Cerebellar nuclear complex (tissue), 1 donor: ENCODE data around the gene AGBL4.
"Not testable (repeated sequence)": the region's sequence is repeated elsewhere in the genome, so short reads cannot be mapped to it uniquely, and the experiment has no call there.

Experiments
- DNase-seq, 2 experiments: peaks; one replicate each; lab custom pipeline; 2025; lab: John Stamatoyannopoulos, UW

The AGBL4 gene

DNA sequence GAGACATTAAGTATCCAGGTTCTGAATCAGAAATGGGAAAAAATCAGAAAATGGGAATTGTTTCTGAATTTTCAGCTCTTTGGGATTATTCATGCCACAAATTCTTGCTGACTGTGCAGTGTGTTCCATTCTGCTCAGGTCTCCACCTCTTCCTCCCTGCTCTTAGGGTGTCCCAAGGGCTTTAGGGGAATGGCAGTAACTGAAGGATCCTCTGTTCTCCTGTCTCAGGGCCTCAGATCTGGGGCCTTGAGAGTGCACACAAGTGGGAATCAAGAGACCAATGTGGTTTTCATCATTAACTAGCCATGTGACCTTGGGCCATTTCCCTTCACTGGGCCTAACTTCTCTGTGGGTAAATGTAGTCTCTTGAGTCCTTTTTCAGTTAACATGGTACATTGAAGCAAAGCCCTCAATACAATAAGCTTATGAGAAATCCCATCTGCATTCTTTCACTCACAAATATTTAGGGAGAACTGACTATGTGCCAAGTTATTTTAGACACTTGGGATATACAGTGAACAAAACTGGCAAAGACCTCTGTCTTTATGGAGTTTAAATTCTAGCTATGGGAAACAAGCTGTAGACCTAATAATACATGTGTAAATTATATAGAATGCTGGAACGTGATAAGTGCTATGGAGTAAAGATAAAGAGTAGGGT lies 1476.1 kb downstream of the AGBL4 start:
- no peak for DNase-seq

DNA sequence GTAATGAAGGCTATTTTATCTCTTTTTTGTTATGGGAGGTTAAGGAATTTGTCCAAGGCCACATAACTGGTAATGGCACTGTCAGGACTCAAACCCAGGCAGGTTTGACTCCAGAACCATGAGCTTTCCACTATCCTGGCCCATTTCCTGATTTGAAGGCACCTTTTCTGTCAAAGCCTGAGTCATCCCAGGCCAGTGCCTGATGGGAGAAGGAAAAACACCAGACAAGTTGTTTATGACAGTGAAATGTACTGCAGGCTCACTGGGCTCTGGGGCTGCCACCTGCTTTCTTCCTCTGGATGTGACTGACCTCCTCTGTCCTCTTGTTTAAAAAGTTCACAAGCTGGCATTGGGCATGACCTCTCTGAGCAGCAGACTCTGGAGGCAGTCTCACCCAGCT lies 1479.9 kb downstream of the AGBL4 start:
- no peak for DNase-seq

DNA sequence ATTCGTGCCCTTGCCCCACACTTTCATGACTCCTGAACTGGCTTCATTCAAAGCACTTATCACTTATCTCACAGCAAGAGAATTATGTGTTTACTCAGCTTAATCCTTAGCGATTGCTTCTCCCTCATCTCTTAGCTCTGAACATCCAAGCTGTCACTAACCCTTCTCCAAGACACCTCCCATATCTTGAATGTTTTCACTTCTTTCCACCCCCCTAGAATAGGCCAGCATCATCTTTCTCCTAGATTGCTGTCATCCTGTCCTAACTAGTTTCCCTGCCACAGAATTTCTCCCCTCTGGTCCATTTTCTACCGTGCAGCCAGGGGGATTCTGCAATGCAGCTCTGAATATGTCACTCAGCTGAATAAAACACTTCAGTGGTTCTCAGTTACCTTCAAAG lies 1483.2 kb downstream of the AGBL4 start:
- no peak for DNase-seq

DNA sequence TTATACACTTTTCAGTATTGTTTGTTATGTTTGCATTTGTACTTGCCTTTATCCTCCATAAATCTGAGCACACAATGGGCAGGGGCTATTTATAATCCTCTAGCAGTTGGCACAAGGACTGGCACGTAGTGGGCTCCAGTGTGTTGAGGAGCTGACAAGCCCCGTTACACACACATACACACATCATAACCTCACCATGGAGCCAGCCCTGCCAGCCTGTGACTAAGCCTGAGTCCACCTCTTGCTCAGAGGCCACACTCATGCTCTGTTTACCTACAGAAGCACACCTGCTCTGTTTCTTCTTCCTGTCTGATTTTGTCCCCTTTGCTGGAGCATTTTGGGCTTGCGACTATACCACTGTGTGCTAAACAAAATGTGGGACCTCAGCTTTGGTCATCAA lies 1487.3 kb downstream of the AGBL4 start:
- no peak for DNase-seq

DNA sequence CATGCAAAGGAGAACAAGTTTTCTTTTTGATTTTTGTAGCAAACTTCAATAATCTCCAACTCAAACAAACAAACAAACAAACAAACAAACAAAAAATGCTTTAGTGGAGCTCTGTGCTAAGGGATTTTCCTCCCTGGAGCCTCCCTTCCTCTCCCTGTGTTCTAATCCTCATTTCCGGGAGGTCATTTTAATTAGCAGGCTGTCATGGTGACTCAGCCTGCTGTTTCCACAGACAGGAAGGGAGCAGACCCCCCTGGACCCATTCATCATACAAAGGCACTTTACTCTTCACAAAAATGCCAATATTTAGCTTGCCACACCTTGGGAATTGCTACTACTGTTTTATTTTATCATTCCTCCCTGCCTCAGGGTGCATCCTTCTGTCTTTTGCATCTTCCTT lies 1490.8 kb downstream of the AGBL4 start:
- DNase-seq, result no peak

DNA sequence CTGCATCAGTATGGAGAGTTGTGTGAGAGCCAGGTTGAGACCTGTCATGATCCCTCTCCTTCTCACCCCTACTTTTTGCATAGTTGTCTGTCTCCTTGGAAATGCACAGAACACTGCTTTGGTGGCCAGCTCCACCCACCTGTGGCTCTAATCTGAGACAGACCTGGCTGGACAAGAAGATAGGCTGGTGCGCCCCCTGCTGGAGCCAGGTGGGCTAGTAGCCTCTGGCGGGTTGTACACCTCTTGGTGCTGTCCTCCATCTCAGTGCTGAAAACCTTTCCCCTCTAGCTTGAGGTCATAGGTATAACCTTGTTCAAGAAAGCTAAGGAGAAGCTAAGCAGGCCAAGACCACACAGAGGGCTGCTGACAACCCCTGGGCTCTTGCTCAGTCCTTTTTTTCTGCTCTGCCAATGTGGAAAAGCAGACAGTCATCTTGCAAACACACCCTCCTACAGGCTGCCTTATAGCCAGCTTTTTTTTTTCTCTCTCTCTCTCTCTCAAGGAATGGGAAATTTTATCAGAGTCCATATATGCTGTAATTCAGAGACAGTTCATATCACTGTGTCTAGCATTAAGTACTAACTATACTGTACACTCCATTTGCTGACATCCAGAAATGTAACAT lies 1492.9 kb downstream of the AGBL4 start:
- no peak for DNase-seq

DNA sequence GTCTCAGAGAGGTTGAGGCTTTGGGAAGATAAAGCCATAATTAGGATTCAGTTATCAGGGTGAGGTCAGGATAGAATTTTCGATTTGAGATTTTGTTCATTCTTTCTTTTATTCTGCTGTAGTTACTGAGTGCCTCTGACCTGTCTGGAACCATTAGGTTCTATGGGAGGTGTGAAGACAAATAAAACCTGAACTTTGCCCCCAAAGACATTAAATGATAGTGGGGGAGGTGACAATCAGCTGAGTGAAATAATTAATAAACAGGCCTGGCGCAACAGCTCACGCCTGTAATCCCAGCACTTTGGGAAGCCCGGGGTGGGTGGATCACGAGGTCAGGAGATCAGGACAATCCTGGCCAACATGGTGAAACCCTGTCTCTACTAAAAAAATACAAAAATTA lies 1496.7 kb downstream of the AGBL4 start:
- no peak for DNase-seq

DNA sequence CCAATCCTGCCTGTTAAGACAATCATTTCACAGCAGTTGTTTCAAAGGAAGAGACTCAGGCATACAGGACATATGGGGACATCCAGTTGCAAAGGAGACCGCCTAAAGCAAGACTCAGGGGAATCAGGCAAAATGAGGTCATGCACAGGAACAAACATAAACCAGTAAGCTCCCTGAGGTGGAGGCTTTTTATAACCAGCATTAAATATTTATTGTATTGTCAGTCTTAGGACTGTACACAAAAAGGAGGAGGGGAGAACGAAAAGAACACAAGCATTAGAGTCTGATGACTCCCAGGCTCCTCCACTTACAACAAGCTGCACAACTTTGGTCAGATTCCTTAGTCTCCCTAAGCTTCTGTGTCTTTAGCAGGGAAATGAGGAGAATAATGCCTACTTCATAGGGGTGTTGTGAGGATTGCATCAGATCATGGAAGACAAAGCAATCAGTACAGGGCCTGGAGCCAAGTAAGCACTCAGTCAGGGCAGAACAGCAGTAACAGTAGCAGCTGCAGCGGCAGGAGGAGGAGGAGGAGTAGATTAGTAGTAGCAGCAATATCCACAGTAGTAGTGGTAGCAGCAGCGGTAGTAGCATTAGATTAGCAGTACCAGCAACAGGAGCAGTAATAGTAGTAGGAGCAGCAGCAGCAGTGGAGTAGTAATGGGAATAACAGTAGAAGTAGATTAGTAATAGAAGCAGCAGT lies 1497.6 kb downstream of the AGBL4 start:
- DNase-seq, result no peak

DNA sequence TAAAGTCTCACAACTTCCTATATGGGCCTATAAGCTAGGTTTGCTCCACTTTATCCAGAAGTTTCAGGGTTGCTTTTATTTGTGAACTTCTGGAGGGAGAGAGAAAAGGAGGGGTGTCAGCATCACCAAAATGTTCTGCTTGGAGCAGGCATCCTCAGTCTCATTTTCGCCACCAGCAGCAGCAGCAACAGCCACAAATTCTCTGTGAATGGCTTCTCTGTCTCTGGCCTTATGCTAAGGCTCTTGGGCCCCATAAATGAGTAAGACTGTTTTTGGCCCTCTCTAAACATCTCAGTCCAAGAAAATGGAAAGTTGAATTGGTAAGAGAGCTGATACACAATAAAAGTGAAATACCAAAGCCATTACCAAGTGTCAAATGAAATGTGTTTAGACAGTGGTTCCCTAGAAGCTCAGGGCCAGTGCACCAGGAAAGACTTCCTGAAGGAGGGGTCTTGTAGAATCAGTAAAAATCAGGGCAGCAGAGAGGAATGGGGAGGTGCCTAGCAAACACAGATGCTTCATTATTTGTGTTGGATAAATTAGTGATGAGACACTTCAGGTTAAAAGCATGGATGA lies 1498.8 kb downstream of the AGBL4 start:
- DNase-seq, result no peak

DNA sequence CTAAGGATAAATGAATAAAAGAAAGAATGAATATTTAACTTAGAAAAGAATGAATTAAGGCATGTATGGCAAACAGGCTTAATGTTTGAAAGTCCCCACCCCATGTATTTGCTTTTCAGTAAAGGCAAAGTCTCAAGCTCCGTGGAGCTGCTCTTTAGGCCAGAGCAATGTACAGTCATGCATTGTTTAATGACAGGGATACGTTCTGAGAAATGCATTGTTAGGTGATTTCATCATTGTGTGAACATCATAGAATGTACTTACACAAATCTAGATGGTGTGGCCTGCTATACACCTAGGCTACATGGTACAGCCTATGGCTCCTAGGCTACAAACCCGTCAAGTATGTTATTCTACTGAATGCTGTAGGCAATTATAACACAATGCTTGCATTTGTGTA lies 1500.2 kb downstream of the AGBL4 start:
- DNase-seq, result no peak

DNA sequence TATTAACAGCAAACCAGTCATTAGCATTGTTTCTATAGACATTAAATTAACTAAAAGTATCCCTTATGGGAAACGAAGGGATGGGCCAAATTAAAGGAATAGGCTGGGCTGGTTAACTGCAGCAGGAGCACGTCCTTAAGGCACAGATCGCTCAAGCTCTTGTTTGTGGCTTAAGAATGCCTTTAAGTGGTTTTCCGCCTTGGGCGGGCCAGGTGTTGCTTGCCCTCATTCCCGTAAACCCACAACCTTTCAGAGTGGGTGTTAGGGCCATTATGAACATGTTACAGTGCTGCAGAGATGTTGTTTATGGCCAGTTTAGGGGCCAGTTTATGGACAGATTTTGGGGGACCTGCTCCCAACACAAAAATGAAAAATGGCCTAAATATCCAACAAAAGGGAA lies 1503.9 kb downstream of the AGBL4 start:
- not testable (repeated sequence) for DNase-seq

DNA sequence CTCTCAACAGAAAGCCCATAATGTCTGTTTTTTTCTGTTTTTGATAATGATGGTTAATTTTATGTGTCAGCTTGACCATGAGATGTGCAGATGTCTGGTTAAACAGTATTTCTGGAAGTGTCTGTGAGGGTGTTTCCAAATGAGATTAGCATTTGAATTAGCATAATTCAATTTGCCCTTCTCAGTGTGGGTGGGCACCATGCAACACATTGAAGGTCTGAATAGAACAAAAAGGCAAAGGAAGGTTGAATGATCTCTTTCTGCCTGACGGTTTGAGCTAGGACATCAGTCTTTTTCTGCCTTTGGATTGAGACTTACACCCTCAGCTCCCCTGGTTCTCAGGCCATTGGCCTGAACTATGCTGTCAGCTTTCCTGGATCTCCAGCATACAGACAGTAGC lies 1516.9 kb downstream of the AGBL4 start:
- no peak for DNase-seq

DNA sequence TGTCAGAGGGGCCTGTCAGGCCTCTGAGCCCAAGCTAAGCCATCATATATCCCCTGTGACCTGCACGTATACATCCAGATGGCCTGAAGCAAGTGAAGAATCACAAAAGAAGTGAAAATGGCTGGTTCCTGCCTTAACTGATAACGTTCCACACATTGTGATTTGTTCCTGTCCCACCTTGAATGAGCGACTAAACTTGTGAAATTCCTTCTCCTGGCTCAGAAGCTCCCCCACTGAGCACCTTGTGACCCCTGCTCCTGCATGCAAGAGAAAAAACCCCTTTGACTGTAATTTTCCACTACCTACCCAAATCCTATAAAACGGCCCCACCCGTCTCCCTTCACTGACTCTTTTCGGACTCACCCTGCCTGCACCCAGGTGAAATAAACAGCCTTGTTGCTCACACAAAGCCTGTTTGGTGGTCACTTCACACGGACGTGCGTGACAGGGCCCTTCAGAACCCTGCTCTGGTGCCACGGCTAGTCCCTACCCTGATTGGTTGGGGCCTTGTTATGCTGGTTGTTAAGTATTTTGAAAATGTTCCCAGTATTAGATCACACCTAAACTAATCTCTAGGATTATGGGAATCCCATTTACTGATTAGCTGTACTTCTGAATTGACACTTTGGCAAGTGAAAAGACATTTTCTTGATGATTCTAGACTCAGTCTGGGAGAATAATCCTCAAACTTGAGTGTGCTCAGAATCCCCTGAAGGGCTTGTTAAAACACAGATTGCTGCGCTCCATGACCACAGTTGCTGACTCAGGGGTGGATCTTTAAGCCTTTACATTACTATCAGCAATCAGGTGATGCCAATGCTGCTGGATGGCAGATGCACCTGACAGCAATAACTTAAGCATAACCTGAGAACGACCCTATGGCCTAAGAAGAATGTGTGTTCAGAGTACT lies 1523.0 kb downstream of the AGBL4 start:
- no peak for DNase-seq

DNA sequence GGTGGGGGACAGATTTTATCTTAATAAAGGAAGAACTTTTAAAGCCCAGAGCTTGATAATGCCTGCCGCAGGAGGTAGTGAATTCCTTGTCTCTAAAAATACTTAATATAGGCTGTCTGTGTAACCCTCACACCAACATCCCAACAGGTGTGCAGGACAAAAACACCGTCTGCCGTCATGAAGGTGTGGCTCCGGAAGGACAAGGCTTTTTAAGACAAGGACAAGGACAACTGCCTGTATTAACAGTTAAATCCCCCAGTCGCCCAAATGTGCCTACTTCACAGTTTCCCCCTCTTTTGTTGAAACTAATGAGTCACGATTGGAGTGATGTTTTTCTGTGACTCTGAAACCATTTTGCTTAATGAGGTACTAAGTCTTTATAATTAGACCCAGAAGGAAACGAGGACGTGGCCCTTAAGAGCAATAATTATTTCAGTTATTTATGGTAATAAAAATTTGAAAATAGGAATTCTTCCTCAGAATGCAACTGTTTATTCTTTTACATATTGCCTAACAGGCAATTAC lies 1524.5 kb downstream of the AGBL4 start:
- DNase-seq, result no peak

DNA sequence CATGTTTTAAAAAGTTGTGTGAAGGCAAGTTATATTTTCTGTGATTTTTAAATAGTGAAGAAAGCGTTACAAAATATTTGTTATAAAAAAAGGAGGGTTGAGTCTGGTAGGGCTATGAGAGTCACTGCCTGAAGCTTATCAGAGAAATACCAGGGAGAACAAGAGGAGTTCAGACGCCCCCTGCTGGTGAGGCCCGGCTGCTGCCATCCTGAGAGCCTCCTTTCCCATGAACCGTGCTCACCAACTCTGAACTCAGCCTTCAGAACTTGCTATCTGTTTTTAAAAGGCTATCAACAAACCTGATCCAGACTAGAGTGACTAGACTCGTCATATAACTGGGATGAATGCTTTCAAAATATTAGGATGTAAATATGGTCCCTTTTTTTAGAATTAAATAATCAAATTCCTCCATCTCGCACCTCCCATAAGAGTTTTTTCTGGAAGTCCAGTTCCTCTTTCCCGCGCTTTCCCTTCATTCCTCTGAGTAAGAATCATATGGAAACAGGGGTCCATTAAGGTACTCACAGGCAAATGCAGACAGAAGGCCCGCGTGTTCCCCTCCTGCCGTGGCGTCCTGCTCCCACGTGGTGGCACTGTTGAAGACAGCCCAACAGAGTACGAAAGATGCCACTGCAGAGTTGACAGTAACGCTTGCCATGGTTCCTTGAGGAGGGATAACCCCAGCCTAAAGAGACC lies 1525.5 kb downstream of the AGBL4 start:
- DNase-seq, result no peak

DNA sequence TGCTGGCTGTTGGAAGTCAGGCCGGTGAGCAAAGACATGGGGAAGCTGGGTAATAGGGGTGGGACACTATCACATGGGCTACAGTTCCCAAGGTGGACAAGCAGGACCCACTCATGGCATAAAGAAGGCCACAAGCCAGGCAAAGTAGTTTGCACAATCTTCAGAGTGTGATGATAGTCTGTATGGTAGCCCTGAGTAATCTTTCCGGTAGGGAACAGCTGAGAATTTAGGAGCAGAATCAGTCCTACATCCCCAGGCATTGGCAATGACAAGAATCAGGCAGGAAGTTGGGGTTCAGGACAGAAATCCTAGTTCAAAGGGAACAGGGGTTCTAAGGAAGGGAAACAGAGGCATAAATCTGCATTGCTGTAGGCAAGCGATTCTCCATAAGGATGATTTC lies 1527.8 kb downstream of the AGBL4 start:
- no peak for DNase-seq

DNA sequence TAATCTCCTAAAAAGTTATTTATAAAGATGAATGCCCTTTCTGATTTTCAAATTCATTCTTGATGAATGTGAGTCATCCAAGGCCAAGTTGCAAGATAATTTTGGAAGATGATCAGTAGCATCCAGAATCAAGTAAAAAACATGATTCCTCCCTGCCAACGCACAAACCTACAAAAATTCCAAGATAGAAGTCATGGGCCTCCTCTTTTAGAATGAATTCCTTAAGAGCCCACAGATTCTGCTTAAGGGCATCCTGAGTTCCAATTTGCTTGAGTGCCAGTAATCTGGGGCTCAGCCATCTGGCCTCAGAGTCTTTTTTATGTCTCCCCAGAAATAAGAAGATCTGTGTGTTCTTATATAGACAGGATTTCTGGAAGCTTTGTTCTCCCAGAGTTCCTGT lies 1528.6 kb downstream of the AGBL4 start:
- DNase-seq, result no peak

DNA sequence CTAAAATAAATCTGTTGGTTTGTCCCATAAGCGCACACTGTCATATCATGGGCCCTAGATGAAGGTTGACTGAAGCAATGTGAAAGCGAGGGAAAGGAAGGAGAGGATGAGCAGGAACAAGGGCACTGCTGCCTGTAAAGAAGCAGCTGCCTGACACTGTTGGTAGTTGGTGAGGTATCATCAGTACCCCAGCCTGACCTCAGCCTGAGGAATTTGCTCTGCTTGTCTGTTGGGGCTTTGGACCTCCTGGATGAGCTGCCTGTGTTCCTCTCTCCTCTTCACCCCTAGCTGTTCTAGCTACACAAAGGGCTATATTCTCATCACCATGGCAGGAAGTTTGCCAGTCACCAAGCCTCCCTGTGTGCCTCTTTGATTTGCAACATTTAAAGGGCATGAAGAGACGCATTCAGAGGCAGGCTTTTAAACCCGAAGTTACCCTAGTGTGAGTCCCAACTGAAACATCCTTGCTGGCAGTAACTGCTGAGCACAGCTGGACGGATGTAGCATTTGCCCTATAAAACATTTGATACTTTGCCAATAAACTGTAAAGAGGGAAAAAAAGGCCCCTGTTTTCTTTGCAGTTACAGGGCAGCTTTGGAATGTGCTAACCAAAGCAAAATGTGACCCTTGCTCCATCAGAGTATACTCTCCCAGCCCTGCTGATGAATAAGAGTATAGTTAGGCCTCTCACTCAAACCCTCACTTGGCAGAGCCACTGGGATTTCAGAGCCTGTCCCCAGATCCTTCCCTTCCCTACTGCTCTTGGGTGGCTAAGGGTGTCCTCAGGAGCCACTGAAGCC lies 1529.6 kb downstream of the AGBL4 start:
- DNase-seq, result no peak

DNA sequence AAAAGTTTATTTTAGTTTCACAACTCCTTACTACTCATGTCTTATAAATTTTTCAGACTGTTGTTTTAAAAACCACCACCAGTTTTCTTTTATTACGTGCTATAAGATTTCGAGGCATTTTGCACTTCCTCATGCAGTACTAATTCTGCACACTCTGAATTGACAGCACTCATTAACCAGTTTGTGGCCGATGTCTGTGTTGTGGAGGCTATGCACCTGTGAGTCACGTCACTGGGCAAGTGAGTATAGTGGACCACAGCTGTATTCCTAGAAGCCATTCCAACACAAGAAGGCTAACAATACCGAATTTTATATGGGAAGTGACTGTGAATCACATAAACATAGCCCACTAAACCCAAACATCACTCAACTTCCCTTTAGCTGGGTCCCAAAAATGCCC lies 1530.7 kb downstream of the AGBL4 start:
- DNase-seq, result no peak

DNA sequence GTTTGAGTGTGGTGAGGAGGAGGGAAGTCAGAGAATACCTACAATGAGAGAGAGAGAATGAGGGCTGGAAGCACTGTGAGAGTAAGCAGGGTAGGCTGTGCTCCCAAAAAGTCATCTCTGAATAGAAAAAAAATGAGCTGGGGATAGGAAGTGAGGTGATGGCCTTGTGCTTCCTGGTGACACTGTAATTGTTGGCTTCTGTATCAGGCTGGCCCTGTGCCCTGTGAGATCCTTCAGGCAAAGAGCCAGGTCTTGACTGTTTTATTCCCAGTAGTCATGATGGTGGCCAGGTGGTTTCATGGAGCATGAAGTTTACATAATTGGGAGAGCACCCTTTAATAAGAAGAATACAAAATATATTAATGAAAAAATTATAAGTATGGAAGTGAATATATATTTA lies 1531.4 kb downstream of the AGBL4 start:
- DNase-seq, result no peak
